DMS79 treated with DMSO at 0.1 percent for 48 hours (cell line): ENCODE measurements around the gene GABRG2.

Source experiments
- DNase-seq: peaks from one replicate; lab custom pipeline; 2025; lab: John Stamatoyannopoulos, UW

Gene GABRG2

GRCh38 chr5:162193012-162193411 is 125.4 kb downstream of the GABRG2 start:
- no peak for DNase-seq

- DNase-seq = no peak
These were observed 128.8 kb downstream of the GABRG2 start for GRCh38 chr5:162196351-162196750.

GRCh38 chr5:162202285-162202880 is 134.8 kb downstream of the GABRG2 start:
- no peak for DNase-seq
